Suprapubic skin (tissue), 3 donors: ENCODE measurements around the gene PDE6A.

Experiments
- EP300 ChIP-seq: sonication (generic); formaldehyde crosslinking; IDR thresholded peaks from one replicate; pipeline ENCODE4 v1.6.1; 2017; ENCODE audit warnings: antibody characterized with exemption
- POLR2A ChIP-seq, 2 donors: fragments of 450-650 bp; IDR thresholded peaks; one replicate each; pipeline ENCODE4 v1.6.1; 2017; ENCODE audit warnings: antibody characterized with exemption in 2 of 2, mild to moderate bottlenecking in 2 of 2, moderate library complexity in 2 of 2
- TF ChIP-seq, protein P1 (sequence below), 2 donors: fragments of 200-600 bp in 1 of 2; fragments of 450-650 bp in 1 of 2; sonication (generic) in 1 of 2; IDR thresholded peaks; one replicate each; pipeline ENCODE4 v1.5.1; 2016 to 2019; ENCODE audit warnings: antibody characterized with exemption in 2 of 2, mild to moderate bottlenecking in 1 of 2, moderate library complexity in 1 of 2

DNA sequence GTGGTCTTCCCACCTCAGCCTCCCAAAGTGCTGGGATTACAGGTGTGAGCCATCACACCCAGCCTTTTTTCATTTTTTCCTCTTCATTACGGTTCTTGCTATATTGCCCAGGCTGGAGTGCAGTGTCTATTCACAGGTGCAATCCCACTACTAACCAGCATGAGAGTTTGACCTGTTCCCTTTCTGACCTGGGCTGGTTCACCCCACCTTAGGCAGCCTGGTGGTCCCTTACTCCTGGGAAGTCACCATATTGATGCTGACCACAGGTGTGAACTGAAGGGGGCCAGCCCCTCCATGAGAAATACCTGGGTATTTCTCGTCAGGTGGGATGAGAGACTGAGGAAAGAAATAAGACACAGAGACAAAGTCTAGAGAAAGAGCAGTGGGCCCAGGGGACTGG is 2.4 kb downstream of the PDE6A start:
- TF ChIP-seq, protein P1, sequence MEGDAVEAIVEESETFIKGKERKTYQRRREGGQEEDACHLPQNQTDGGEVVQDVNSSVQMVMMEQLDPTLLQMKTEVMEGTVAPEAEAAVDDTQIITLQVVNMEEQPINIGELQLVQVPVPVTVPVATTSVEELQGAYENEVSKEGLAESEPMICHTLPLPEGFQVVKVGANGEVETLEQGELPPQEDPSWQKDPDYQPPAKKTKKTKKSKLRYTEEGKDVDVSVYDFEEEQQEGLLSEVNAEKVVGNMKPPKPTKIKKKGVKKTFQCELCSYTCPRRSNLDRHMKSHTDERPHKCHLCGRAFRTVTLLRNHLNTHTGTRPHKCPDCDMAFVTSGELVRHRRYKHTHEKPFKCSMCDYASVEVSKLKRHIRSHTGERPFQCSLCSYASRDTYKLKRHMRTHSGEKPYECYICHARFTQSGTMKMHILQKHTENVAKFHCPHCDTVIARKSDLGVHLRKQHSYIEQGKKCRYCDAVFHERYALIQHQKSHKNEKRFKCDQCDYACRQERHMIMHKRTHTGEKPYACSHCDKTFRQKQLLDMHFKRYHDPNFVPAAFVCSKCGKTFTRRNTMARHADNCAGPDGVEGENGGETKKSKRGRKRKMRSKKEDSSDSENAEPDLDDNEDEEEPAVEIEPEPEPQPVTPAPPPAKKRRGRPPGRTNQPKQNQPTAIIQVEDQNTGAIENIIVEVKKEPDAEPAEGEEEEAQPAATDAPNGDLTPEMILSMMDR (IDR thresholded peaks at IDR 0.05), result no peak
- TF ChIP-seq POLR2A (IDR thresholded peaks at IDR 0.05) (no peak), EP300 (no peak)
